Activated CD8-positive, alpha-beta T cell treated with anti-CD3 and anti-CD28 coated beads for 36 hours (primary cell): ENCODE measurements around the gene PDK3. TPM values are rescaled to one million over a fixed set of nuclear protein-coding genes. Genes with fewer than 3 reads are reported as not detected.

Source experiments
- ATAC-seq: fragments of 200-7000 bp; cut with Tn5 transposase; one replicate; pipeline ENCODE4 v1.10.0; 2021; ENCODE audit warnings: mild to moderate bottlenecking, moderate library complexity
- CTCF ChIA-PET: fragments of 350-600 bp; sonication (Branson Sonifier 250); formaldehyde crosslinking; loops from one replicate; lab custom pipeline; 2021; ENCODE audit warnings: antibody characterized with exemption; lab: Charles Lee
- POLR2A ChIA-PET: fragments of 350-600 bp; sonication (Branson Sonifier 250); formaldehyde crosslinking; loops from one replicate; lab custom pipeline; 2021; ENCODE audit warnings: antibody characterized with exemption; lab: Charles Lee
- DNase-seq: peaks from one replicate; pipeline ENCODE4 v3.0.0-alpha.2; 2020
- H3K27ac Mint-ChIP-seq: one replicate; pipeline ENCODE4 v1.8.0; 2021; ENCODE audit warnings: mild to moderate bottlenecking, mixed read lengths
- H3K27me3 Mint-ChIP-seq: one replicate; pipeline ENCODE4 v1.8.0; 2021; ENCODE audit warnings: mixed read lengths
- H3K36me3 Mint-ChIP-seq: one replicate; pipeline ENCODE4 v1.8.0; 2021; ENCODE audit warnings: low read depth, mixed read lengths
- H3K4me1 Mint-ChIP-seq: one replicate; pipeline ENCODE4 v1.8.0; 2021; ENCODE audit warnings: low read depth, mixed read lengths
- H3K4me3 Mint-ChIP-seq: one replicate; pipeline ENCODE4 v1.8.0; 2021; ENCODE audit warnings: mild to moderate bottlenecking, moderate library complexity, mixed read lengths
- H3K9me3 Mint-ChIP-seq: one replicate; pipeline ENCODE4 v1.8.0; 2021; ENCODE audit warnings: mixed read lengths
- intact Hi-C: fragments of 100-400 bp; cut with micrococcal nuclease; formaldehyde crosslinking; loops from one replicate; pipeline ENCODE4 v1.10.0; 2022
- total RNA-seq, 2 experiments: library from RNA; stranded (reverse); gene quantifications; one replicate each; pipeline ENCODE4 v1.2.3, GENCODE V29; 2021
- TF ChIP-seq, protein P1 (sequence below): fragments of 200-600 bp; IDR thresholded peaks from one replicate; pipeline ENCODE4 v1.8.0; 2022; ENCODE audit warnings: antibody characterized with exemption, mild to moderate bottlenecking

Gene PDK3
- total RNA-seq, 2 experiments from 2014 or later, result 46.4 to 50.8 TPM

DNA sequence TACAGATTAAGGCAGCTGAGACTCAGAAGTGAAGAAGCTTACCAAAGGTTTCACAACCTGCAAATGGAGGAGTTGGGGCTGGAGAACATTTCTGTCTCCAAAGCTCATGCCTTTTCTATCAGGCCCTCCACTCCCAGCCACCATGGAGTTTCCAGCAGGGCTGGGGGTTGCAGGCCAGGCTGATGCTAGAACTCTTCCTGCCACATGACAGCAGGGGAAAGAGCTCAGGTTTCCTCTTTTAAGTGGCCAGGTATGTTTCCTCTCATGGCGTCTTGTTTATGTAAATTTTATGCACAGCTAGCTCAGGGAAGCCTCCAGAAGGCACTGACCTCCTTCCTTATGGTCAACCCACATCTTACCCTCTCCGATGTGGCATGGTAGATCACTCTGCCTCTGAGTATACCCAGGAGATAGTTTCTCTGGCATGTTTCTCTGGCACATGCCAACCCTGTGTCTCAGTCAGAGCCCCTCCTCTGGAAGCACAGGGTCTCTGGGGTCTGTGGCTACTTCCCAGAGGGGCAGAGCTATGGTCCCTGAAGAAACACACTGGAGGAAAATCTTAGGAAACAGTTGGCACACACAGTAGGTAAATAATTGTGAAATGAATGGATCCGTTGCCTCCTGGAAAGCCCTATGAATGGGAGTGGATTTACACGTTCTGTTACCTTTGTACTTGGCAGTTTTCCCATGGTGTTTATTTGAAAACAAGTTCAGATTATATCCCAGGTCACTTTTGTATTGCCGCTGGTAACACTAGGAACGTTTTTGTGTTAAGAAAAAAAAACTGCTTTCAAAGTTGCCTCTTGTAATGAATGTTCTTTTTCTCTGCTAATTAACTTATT is 28.9 kb downstream of the PDK3 start:
- Mint-ChIP-seq H3K27ac (peak overlapping the region; percentile 73), H3K27me3 (no peaks in the 10 kb centered on the region), H3K4me1 (peaks cover 42% of the 10 kb centered on the region), H3K4me3 (no peak overlapping the region), H3K9me3 (no peaks in the 10 kb centered on the region), H3K36me3 (peaks cover 11% of the 10 kb centered on the region)
- CTCF ChIA-PET, result interaction anchor here (1.1 to 1.9 kb wide), 2 partner anchors 10 to 98 kb away, joined by 3 to 7 read pairs; no protein-coding TSS in a partner anchor
- ATAC-seq, result no peak
- TF ChIP-seq, protein P1, sequence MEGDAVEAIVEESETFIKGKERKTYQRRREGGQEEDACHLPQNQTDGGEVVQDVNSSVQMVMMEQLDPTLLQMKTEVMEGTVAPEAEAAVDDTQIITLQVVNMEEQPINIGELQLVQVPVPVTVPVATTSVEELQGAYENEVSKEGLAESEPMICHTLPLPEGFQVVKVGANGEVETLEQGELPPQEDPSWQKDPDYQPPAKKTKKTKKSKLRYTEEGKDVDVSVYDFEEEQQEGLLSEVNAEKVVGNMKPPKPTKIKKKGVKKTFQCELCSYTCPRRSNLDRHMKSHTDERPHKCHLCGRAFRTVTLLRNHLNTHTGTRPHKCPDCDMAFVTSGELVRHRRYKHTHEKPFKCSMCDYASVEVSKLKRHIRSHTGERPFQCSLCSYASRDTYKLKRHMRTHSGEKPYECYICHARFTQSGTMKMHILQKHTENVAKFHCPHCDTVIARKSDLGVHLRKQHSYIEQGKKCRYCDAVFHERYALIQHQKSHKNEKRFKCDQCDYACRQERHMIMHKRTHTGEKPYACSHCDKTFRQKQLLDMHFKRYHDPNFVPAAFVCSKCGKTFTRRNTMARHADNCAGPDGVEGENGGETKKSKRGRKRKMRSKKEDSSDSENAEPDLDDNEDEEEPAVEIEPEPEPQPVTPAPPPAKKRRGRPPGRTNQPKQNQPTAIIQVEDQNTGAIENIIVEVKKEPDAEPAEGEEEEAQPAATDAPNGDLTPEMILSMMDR, result no peak
- intact Hi-C loops, result no loop called here
- DNase-seq, result no peak
- POLR2A ChIA-PET, result no interaction called here

DNA sequence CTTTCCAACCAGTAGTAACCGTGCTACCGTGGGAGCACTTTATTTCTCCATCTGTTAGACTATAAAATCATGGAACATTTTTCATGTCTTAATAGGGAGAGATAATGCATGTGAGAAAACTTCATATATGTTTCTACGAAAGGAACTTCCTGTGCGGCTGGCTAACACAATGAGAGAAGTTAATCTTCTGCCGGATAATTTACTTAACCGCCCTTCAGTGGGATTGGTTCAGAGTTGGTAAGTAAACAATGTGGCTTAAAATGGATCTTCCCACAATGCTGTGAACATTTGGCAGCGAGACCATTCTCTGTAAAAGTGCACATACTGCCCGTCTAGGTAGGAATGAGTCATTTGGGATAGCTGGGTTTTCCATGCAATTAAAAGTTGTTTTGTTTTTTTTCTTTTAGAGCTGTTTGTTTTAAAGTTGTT is 29.6 kb downstream of the PDK3 start:
- no peak overlapping the region for H3K4me3 Mint-ChIP-seq
- H3K9me3 Mint-ChIP-seq, result no peaks in the 10 kb centered on the region
- ATAC-seq (no peak), DNase-seq (no peak)
- TF ChIP-seq, protein P1, result no peak
- H3K36me3 Mint-ChIP-seq, result peaks cover 13% of the 10 kb centered on the region
- H3K27me3 Mint-ChIP-seq, result no peaks in the 10 kb centered on the region
- CTCF ChIA-PET, result interaction anchor here (1.1 to 1.9 kb wide), 2 partner anchors 10 to 98 kb away, joined by 3 to 7 read pairs; no protein-coding TSS in a partner anchor
- H3K4me1 Mint-ChIP-seq, result peaks cover 42% of the 10 kb centered on the region
- intact Hi-C loops, result no loop called here
- POLR2A ChIA-PET, result no interaction called here
- no peak overlapping the region for H3K27ac Mint-ChIP-seq

DNA sequence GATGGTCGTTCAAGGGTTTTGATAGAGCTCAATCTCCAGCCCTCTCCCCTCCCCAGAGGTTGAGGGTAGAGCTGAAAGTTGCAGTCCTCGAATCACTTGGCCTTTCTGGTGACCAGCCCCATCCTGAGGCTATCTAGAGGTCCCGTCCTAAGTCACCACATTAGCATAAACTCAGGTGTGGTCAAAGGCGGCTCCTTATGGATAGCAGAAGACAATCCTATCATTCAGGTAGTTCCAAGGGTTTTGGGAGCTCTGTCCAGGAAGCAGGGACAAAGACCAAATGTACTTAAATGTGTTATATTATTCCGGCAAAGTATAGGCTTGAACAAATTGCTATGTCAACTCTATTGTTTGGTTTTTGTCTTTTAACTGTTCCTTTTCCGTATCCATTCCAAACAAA is 30.6 kb downstream of the PDK3 start:
- Mint-ChIP-seq H3K27ac (no peak overlapping the region), H3K4me3 (no peak overlapping the region), H3K4me1 (peaks cover 41% of the 10 kb centered on the region), H3K9me3 (no peaks in the 10 kb centered on the region), H3K36me3 (peaks cover 15% of the 10 kb centered on the region), H3K27me3 (no peaks in the 10 kb centered on the region)
- DNase-seq, result no peak
- POLR2A ChIA-PET, result no interaction called here
- ATAC-seq, result no peak
- intact Hi-C loops, result no loop called here
- CTCF ChIA-PET, result interaction anchor here (1.9 kb wide), 1 partner anchor 99 kb away, joined by 7 read pairs; no protein-coding TSS in a partner anchor
- TF ChIP-seq, protein P1, result no peak

DNA sequence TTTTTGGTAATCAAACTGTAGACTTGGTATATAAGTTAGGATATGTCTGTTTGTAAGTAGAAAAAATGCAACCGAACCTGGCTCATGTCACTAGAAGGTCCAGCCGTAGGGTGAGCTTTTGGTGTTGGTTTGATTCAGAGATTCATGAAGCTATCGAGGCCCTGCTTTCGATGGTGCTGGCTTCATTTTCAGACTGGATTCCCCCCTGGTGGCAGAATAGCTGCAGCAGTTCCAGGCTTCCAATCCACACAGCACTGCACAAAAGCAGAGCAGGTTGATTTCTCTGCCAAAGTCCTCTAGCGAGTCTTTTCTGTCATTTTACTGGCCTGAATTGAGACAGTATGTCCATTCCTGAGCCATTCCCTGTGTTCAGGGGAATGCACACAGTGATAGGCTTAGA is 33.1 kb downstream of the PDK3 start:
- H3K27ac Mint-ChIP-seq, result peak overlapping the region; percentile 34
- CTCF ChIA-PET, result interaction anchor here (0.6 to 4.8 kb wide), 14 partner anchors 11 to 127 kb away, joined by 3 to 101 read pairs (median 5); partner anchors contain the start of gene PDK3
- TF ChIP-seq, protein P1, result no peak
- intact Hi-C loops, result loop anchor here (1.0 kb wide), 1 partner anchor 103 kb away; no protein-coding TSS in a partner anchor
- H3K4me3 Mint-ChIP-seq, result no peak overlapping the region
- H3K4me1 Mint-ChIP-seq, result peaks cover 33% of the 10 kb centered on the region
- no peaks in the 10 kb centered on the region for H3K9me3 Mint-ChIP-seq
- H3K27me3 Mint-ChIP-seq, result no peaks in the 10 kb centered on the region
- ATAC-seq, result peak; percentile 39
- DNase-seq, result peak; percentile 11
- peaks cover 18% of the 10 kb centered on the region for H3K36me3 Mint-ChIP-seq
- POLR2A ChIA-PET, result no interaction called here
